GM12865 (cell line): ENCODE results near the gene SPATA20.

Source experiments
- DNase-seq: peaks from one replicate; pipeline ENCODE4 v3.0.0; 2010; ENCODE audit warnings: low read depth
- H3K4me3 ChIP-seq: 2 replicates; pipeline ENCODE4 v1.5.1; 2011; ENCODE audit warnings: mild to moderate bottlenecking, low read depth, low read length, control low read depth
- CTCF ChIP-seq: IDR thresholded peaks from 2 replicates; pipeline ENCODE4 v1.5.1; 2011; ENCODE audit warnings: low read length, control low read depth, low read depth, inconsistent platforms; ENCODE audit not compliant: insufficient read depth; ENCODE audit errors: missing control alignments

The SPATA20 gene

DNA sequence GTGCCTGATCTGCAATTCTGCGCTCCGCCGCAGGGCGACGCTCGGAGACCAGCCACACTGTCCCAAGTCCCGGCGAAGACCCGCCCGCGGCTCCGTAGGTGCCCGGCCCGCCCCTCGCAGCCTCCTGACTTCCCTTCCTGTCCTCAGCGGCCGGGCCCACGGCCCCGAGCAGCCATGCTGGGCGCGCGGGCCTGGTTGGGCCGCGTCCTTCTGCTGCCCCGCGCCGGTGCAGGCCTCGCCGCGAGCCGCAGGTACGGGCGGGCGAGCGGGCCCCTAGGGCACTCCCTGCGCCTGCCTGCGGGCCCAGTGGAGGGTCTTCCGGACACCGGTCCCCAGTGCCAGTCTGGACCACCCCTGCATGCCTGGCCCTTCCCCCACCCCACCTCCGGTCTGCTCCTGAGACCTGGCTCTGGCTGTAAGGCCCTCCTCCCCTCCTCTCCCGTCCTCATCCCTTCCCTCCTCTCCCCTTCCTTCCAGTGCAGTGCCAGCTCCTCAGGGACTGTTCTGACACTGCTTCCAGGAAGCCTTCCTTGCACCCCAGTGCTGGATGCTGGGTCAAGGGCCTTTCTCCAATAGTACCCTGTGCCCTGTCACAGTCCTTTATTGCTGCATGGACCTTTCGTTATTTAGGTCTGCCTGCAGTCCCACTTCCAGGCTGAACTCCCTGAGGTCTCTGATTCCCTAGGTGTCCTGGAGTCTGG is at the start of gene SPATA20:
TSS of gene SPATA20 (plus strand) at position 140 of the 701 bp plus-strand sequence. CDS start at position 175, 35 bp downstream.
- peak within 1 kb of the TSS; percentile 67 for H3K4me3 ChIP-seq
- DNase-seq = peak; percentile 95
- peak; percentile 99 for TF ChIP-seq CTCF

DNA sequence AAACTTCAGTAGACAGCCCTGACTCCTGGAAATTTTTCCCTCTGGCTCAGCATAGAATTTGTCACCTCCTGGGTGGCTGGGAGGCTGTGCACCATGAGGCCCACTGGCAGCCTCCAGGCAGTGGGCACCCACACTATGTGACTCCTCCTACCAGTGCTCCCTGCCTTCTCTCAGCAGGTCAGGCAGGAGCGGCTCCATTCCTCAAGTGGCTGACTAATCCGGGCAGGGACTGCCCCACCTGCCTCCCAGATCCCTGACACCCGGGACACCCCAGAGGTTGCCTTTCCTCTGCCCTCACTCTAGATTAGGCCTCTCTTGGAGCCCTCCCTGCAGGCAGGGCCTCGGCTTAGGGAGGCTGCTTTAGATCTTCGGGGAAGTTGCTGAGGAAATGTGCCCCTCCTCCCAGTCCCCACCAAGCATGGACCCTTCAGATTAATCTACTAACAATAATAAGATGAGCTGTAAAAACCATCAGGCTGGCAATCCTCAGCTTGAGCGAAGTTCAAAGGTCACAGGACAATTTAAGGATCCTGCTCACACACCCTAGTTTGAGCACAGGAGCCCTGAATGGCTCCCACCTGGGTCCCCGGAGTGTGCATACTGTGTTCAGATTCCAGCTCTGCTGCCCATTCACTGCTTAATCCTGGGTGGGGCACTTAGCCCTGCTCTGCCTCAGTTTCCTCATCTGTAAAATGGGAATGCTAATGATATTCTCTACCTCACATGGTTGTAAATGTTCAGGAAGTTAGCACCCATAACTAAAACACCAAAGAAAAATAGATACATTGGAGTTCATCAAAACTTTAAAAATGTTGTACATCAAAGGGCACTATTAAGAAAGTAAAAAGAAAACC is 48.7 kb upstream of the SPATA20 start:
- DNase-seq = no peak
- TF ChIP-seq CTCF = no peak
- H3K4me3 ChIP-seq = no peak overlapping the region

DNA sequence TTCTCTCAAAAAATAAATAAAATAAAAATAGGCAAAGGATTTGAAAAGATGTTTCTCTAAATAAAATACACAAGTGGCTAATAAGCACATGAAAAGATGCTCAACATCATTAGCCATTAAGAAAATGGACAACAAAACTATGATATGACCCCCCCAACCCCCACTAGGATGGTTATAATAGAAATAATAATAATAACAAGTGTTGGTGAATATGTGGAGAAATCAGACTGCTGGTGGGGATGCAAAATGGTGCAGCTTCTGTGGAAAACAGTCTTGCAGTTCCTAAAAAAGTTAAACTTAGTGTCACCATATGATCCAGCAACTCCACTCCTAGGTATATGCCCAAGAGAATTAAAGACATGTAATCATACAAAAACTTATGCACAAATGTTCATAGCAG is 47.7 kb upstream of the SPATA20 start:
- no peak overlapping the region for H3K4me3 ChIP-seq
- DNase-seq = no peak
- TF ChIP-seq CTCF = no peak

DNA sequence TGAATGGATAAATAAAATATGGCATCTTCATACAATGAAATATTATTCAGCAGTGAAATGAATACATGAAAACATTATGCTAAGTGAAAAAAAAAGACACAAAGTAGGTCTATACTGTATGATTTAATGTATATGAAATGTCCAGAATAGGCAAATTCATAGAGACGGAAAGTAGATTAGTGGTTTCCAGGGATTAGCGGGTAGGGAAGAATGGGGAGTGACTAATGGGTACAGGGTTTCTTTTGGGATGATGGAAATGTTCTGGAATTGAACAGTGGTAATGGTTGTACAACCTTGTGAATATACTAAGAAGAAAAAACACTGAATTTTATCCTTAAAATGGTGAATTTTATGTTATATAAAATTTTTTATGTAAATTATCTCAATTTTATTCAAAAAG is 47.3 kb upstream of the SPATA20 start:
- DNase-seq = no peak
- H3K4me3 ChIP-seq = no peak overlapping the region
- TF ChIP-seq CTCF = no peak

DNA sequence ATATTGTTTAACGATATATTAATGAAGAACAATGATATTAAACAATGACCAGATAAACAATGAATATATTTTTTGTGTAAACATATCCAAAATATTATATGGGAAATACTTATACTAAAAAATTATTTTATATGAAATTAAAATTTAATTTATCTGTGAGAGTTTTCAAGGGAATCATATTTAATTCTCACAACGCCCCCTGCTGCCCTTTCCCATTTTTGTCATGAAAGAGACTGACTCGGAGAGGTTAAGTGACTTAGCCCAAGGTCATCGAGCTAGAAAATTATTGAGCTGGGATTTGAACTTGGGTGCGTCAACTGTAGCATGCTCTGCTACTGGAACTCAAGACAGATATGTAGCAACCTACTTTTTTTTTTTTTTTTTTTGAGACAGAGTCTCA is 45.9 kb upstream of the SPATA20 start:
- TF ChIP-seq CTCF = peak; percentile 31
- peak; percentile 31 for DNase-seq

DNA sequence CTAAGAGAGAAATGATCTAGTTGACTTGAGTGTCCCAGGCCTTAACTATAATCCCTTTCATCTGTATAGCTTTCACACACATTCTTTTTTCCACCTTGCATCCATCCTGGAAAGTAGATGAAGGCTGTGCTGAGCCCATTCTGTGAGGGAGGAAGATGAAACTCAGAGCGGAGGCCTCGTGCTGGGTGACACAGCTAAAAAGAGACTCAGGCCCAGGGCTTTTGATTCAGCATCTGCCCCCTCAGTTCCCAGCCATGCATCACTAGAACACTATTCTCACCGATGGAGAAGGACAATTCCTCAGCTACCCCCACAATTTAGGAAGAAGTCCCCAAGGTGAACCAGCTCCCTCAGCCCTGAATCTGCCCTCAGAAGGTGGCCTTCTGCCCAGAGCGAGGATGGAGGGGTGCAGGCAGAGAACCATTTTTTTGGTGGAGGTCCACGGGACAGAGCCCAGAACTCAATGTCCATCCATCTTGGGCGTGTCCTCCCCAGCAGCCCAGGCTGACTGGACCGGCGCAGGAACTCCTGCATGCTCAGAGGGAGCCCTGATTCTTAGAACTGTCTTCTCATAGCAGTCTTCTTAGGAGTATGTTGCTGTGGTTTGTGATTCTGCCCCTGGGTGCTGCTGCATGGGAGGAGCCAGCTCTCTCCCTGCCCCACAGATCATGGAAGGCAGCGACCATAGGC is 44.5 kb upstream of the SPATA20 start:
- no peak for DNase-seq
- TF ChIP-seq CTCF = no peak
- no peak overlapping the region for H3K4me3 ChIP-seq

More for the DNA sequence above, 45.9 kb upstream of the SPATA20 start:
- no peak overlapping the region for H3K4me3 ChIP-seq
